HEK293 (cell line): Measurements from ENCODE around the gene ZNF425.

ENCODE experiments used
- KLF10 ChIP-seq: fragments of 450-650 bp; IDR thresholded peaks from 2 replicates; pipeline ENCODE4 v1.5.1; 2018; ENCODE audit warnings: missing biosample characterization, mild to moderate bottlenecking, missing genetic modification characterization
- ZNF140 ChIP-seq: fragments of 450-650 bp; formaldehyde crosslinking; IDR thresholded peaks from 2 replicates; pipeline ENCODE4 v1.5.1; 2016; ENCODE audit warnings: missing biosample characterization, missing genetic modification characterization
- TF ChIP-seq, protein P1 (sequence below): fragments of 450-650 bp; formaldehyde crosslinking; IDR thresholded peaks from 2 replicates; pipeline ENCODE4 v1.5.1; 2016; ENCODE audit warnings: missing biosample characterization, missing genetic modification characterization
- TF ChIP-seq, protein P2 (sequence below): fragments of 450-650 bp; formaldehyde crosslinking; IDR thresholded peaks from 2 replicates; pipeline ENCODE4 v1.5.1; 2016; ENCODE audit warnings: missing biosample characterization, missing genetic modification characterization
- TF ChIP-seq, protein P3 (sequence below): fragments of 450-650 bp; formaldehyde crosslinking; IDR thresholded peaks from 2 replicates; pipeline ENCODE4 v1.5.1; 2016; ENCODE audit warnings: missing biosample characterization, missing genetic modification characterization

DNA sequence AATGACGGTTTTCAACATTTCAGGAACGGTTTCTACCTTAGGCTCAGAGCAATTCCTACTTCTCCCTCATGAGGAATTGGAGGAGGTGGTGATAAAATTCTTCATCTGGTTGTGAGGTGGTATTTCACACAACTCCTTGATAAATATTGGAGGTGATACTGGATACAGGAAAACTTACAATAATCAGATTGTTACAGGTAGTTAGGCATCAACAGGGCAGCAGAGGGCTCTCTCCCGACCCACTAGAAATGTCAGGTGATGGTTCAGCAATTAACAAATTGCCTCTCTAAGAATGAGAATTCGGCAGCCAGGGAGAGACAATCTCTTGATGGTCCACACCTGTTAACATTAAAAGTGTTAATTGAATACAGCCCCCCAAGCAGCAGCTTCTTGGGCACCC lies 58.3 kb downstream of the ZNF425 start:
- no peak for TF ChIP-seq ZNF140 (tag by site-specific recombination)
- TF ChIP-seq, protein P1, sequence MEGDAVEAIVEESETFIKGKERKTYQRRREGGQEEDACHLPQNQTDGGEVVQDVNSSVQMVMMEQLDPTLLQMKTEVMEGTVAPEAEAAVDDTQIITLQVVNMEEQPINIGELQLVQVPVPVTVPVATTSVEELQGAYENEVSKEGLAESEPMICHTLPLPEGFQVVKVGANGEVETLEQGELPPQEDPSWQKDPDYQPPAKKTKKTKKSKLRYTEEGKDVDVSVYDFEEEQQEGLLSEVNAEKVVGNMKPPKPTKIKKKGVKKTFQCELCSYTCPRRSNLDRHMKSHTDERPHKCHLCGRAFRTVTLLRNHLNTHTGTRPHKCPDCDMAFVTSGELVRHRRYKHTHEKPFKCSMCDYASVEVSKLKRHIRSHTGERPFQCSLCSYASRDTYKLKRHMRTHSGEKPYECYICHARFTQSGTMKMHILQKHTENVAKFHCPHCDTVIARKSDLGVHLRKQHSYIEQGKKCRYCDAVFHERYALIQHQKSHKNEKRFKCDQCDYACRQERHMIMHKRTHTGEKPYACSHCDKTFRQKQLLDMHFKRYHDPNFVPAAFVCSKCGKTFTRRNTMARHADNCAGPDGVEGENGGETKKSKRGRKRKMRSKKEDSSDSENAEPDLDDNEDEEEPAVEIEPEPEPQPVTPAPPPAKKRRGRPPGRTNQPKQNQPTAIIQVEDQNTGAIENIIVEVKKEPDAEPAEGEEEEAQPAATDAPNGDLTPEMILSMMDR, result no peak
- TF ChIP-seq, protein P2, sequence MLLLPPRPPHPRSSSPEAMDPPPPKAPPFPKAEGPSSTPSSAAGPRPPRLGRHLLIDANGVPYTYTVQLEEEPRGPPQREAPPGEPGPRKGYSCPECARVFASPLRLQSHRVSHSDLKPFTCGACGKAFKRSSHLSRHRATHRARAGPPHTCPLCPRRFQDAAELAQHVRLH (tag by site-specific recombination), result no peak
- TF ChIP-seq KLF10 (tag by site-specific recombination), result no peak
- TF ChIP-seq, protein P3, sequence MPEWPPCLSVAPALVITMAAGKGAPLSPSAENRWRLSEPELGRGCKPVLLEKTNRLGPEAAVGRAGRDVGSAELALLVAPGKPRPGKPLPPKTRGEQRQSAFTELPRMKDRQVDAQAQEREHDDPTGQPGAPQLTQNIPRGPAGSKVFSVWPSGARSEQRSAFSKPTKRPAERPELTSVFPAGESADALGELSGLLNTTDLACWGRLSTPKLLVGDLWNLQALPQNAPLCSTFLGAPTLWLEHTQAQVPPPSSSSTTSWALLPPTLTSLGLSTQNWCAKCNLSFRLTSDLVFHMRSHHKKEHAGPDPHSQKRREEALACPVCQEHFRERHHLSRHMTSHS (tag by site-specific recombination), result no peak
